ENCODE measurements around the gene MPP3.

- TF ChIP-seq MAX (IDR thresholded peaks at IDR 0.05) (no peak), NFIC (IDR thresholded peaks at IDR 0.05) (no peak), REST (IDR thresholded peaks at IDR 0.05; ENCODE audit: low read depth) (no peak), CEBPB (IDR thresholded peaks at IDR 0.05) (no peak), CREB1 (IDR thresholded peaks at IDR 0.05; ENCODE audit: low read depth) (no peak), YY1 (IDR thresholded peaks at IDR 0.05; ENCODE audit: low read depth) (no peak), USF1 (IDR thresholded peaks at IDR 0.05) (no peak), ZBTB7A (IDR thresholded peaks at IDR 0.05; ENCODE audit: low read depth) (no peak), TCF12 (IDR thresholded peaks at IDR 0.05; ENCODE audit: low read depth) (no peak)
Measured at GRCh38 chr17:43864161-43864984, 31.4 kb upstream of the MPP3 start.
